Measurements from ENCODE around the gene MTFP1. TPM values are rescaled to one million over a fixed set of nuclear protein-coding genes. Genes with fewer than 3 reads are reported as not detected.
A peak's percentile ranks its signal among the peaks of the same experiment; 100 is the strongest.

MTFP1 gene
- total and polyA plus RNA-seq, 2 donors (not counting 1 experiment from before 2014, with no cell fraction given), result 11.8 to 18.4 TPM

GRCh38 chr22:30424534-30425326 lies 838 bp upstream of the MTFP1 start:
- H2AFZ ChIP-seq (ENCODE audit: insufficient read depth, low read depth, low read length, poor library complexity, severe bottlenecking), result peak overlapping the region; percentile 96
- no peaks in the 10 kb centered on the region for H4K20me1 ChIP-seq (ENCODE audit: control insufficient read depth, insufficient read depth, low read length, poor library complexity, severe bottlenecking)
- peak overlapping the region; percentile 93 for H3K9ac ChIP-seq (ENCODE audit: low read length)
- peak overlapping the region; percentile 91 for H3K4me2 ChIP-seq (replicated peaks; ENCODE audit: low read depth, low read length, poor library complexity, severe bottlenecking)
- H3K4me1 Mint-ChIP-seq, result peaks cover 48% of the 10 kb centered on the region
- peak overlapping the region; percentile 100 for H3K27ac Mint-ChIP-seq
- H3K9me3 ChIP-seq (ENCODE audit: control extremely low read depth in 1 of 3, control insufficient read depth in 2 of 3, insufficient read depth in 1 of 3, low read length in 2 of 3), result peaks cover 0 to 8% (median 0%) of the 10 kb centered on the region in 3 donors
- peak overlapping the region; percentile 99 for H3K4me3 Mint-ChIP-seq
- peaks cover 11% of the 10 kb centered on the region for H3K79me2 ChIP-seq (ENCODE audit: control insufficient read depth, insufficient read depth, low read length)
- ATAC-seq (ENCODE audit: low read depth), result no peak
- H3K4me3 ChIP-seq (ENCODE audit: control extremely low read depth in 1 of 5, extremely low read depth in 1 of 5, insufficient read depth in 1 of 5, low read depth in 2 of 5, low read length in 4 of 5), result peak overlapping the region; percentile 54 to 84 (median 81)
- peaks cover 22 to 40% of the 10 kb centered on the region in 2 donors for H3K4me1 ChIP-seq (ENCODE audit: control insufficient read depth in 2 of 2, insufficient read depth in 2 of 2, low read length in 2 of 2)
- no peak for DNase-seq
- 50% methylated on average over 13 of the region's 20 CpGs for WGBS (ENCODE audit: insufficient coverage)
- CTCF ChIA-PET, result interaction anchor here (0.7 to 7.0 kb wide), 16 partner anchors 8 to 210 kb away, joined by 3 to 94 read pairs (median 4); partner anchors contain the start of genes CASTOR1 and RNF215
- no peaks in the 10 kb centered on the region for H3K27me3 Mint-ChIP-seq
- H3K36me3 ChIP-seq (replicated peaks in 1 of 2; ENCODE audit: control extremely low read depth in 1 of 2, control insufficient read depth in 1 of 2, extremely low read depth in 1 of 2, insufficient read depth in 2 of 2, low read length in 1 of 2), result peaks cover 0 to 2% of the 10 kb centered on the region in 2 experiments
- TF ChIP-seq CTCF (IDR thresholded peaks at IDR 0.05) (no peak), EZH2 (IDR thresholded peaks at IDR 0.05; ENCODE audit: borderline replicate concordance, insufficient read depth, low read depth, low read length, poor library complexity, severe bottlenecking) (no peak)
- H3K27ac ChIP-seq (ENCODE audit: low read length in 2 of 2), result peak overlapping the region; percentile 78 to 89
- POLR2A ChIA-PET, result interaction anchor here (0.6 to 2.4 kb wide), 8 partner anchors 10 to 135 kb away, joined by 3 to 16 read pairs (median 5); partner anchors contain the start of genes CASTOR1, CCDC157 and SF3A1
- H3K27me3 ChIP-seq (replicated peaks in 1 of 4; ENCODE audit: control extremely low read depth in 1 of 4, control insufficient read depth in 3 of 4, insufficient read depth in 4 of 4, low read length in 3 of 4), result no peaks in the 10 kb centered on the region
- H3K9me3 Mint-ChIP-seq (ENCODE audit: insufficient read depth), result no peaks in the 10 kb centered on the region
- intact Hi-C loops (cut with micrococcal nuclease), result loop anchor here (1.0 to 10.0 kb wide), 8 partner anchors 60 to 1540 kb away; partner anchors contain the start of genes MORC2, OSM, PIK3IP1 and TBC1D10A

All from B cell (primary cell).